ENCODE measurements around the gene KRT20. TPM values are rescaled to one million over a fixed set of nuclear protein-coding genes. Genes with fewer than 3 reads are reported as not detected.
A peak's percentile ranks its signal among the peaks of the same experiment; 100 is the strongest.

Gene KRT20
- total and polyA plus RNA-seq, 8 donors, result 3.9 to 370 (median 86.5) TPM; not detected in 2

GRCh38 chr17:40857535-40857934 lies 27.5 kb downstream of the KRT20 start:
- Histone ChIP-seq H3K36me3 (no peaks in the 10 kb centered on the region), H3K27me3 (no peaks in the 10 kb centered on the region), H3K9me3 (no peaks in the 10 kb centered on the region), H3K4me1 (no peaks in the 10 kb centered on the region), H3K27ac (no peak overlapping the region), H3K4me3 (no peak overlapping the region)
- WGBS, 5 donors, result 72 to 88% (median 77%) methylated on average over 5 of the region's 5 CpGs
- intact Hi-C loops (cut with DNase I; ENCODE audit: low total_unique reads), result no loop called here
- TF ChIP-seq POLR2AphosphoS5 (IDR thresholded peaks at IDR 0.05) (no peak), CTCF (IDR thresholded peaks at IDR 0.05) (no peak), POLR2A (IDR thresholded peaks at IDR 0.05) (no peak), EP300 (IDR thresholded peaks at IDR 0.05) (no peak)
- DNase-seq, result peak in 1 of 2 donors; percentile 23

- peak in 1 of 2 donors; percentile 9 for DNase-seq
- H3K36me3 ChIP-seq, result no peaks in the 10 kb centered on the region
- H3K27ac ChIP-seq, result no peak overlapping the region
- no peaks in the 10 kb centered on the region for H3K4me1 ChIP-seq
- H3K27me3 ChIP-seq, result peaks cover 0 to 10% (median 0%) of the 10 kb centered on the region in 3 donors
- no peak overlapping the region for H3K4me3 ChIP-seq
- 33 to 52% (median 37%) methylated on average over 6 of the region's 6 CpGs for WGBS, 5 donors
- no peaks in the 10 kb centered on the region for H3K9me3 ChIP-seq
- intact Hi-C loops (cut with DNase I; ENCODE audit: low total_unique reads), result no loop called here
- TF ChIP-seq EP300 (IDR thresholded peaks at IDR 0.05) (no peak), POLR2AphosphoS5 (IDR thresholded peaks at IDR 0.05) (peak in 1 of 3 donors; percentile 26)
These were observed 30.7 kb downstream of the KRT20 start for GRCh38 chr17:40854175-40854814.

- 63 to 73% (median 65%) methylated on average over 1 of the region's 1 CpG for WGBS, 5 donors
- Histone ChIP-seq H3K27me3 (peaks cover 0 to 14% (median 0%) of the 10 kb centered on the region in 3 donors), H3K4me1 (no peaks in the 10 kb centered on the region), H3K4me3 (no peak overlapping the region), H3K36me3 (no peaks in the 10 kb centered on the region), H3K27ac (no peak overlapping the region), H3K9me3 (no peaks in the 10 kb centered on the region)
- no peak for DNase-seq
- TF ChIP-seq POLR2A (IDR thresholded peaks at IDR 0.05) (no peak), EP300 (IDR thresholded peaks at IDR 0.05) (no peak), CTCF (IDR thresholded peaks at IDR 0.05) (no peak), POLR2AphosphoS5 (IDR thresholded peaks at IDR 0.05) (no peak)
- intact Hi-C loops (cut with DNase I; ENCODE audit: low total_unique reads), result no loop called here
These were observed 32.7 kb downstream of the KRT20 start for GRCh38 chr17:40852364-40852763.

DNA sequence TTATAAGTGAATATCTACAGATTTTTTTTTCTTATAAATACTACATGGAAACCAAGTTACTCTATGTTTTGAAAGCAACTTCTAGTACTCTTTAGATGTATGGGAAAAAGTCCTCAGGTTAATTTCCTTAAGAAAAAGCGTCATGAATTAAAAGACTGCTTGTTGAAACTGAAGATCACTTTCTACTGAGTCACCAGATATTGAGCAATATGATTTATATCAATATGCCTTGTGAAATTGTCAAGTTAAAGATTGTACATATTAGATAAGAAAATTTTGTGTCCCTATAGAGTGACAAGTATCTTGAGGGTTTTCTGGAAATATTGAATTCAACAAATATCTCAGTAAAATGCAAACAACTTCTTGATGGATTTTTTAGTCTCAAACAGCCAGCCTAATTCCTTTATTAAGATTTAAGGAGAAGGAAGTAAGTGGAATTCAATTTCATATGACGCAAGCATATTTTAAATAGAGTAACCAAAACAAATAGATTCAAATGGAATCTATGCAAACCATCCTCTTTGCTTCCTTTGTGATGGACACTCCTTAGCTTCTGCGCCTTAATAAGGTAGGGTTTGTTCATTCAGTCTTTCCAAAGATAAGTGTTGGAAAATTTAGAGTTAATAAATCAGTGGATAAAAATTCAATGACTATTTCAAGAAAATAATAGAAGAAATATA lies 34.6 kb downstream of the KRT20 start:
- TF ChIP-seq POLR2A (IDR thresholded peaks at IDR 0.05), result no peak
- no peak for TF ChIP-seq CTCF (IDR thresholded peaks at IDR 0.05)
- H3K4me3 ChIP-seq, result no peak overlapping the region
- no peaks in the 10 kb centered on the region for H3K9me3 ChIP-seq
- no peaks in the 10 kb centered on the region for H3K4me1 ChIP-seq
- H3K27ac ChIP-seq, result no peak overlapping the region
- WGBS, 5 donors, result 86 to 91% (median 89%) methylated on average over 3 of the region's 3 CpGs
- intact Hi-C loops (cut with DNase I; ENCODE audit: low total_unique reads), result no loop called here
- H3K27me3 ChIP-seq, result peaks cover 0 to 21% (median 0%) of the 10 kb centered on the region in 3 donors
- no peak for DNase-seq
- H3K36me3 ChIP-seq, result no peaks in the 10 kb centered on the region

DNA sequence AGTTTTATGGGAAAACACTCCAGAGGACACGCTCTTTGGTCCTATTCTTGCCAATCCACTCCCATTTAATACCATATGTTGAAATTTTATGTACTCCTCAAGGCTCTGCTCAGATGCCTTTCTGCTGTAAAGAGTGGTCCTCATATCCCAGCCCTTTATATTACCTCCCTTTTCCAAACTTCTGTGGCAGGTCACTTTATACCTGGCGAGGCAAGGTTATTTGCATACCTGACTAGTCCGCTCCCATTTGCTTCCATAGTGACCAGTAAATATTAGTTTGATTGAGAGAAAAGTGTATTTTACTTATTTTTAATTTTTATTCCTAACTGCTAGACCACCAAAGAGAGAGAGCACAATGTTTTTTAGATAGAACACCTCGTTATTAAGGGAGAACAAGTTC lies 35.3 kb downstream of the KRT20 start:
- Histone ChIP-seq H3K9me3 (no peaks in the 10 kb centered on the region), H3K27me3 (peaks cover 0 to 21% (median 0%) of the 10 kb centered on the region in 3 donors), H3K4me1 (no peaks in the 10 kb centered on the region), H3K36me3 (no peaks in the 10 kb centered on the region), H3K27ac (no peak overlapping the region), H3K4me3 (no peak overlapping the region)
- 85 to 89% (median 86%) methylated on average over 4 of the region's 4 CpGs for WGBS, 5 donors
- no peak for TF ChIP-seq CTCF (IDR thresholded peaks at IDR 0.05)
- TF ChIP-seq POLR2AphosphoS5 (IDR thresholded peaks at IDR 0.05), result no peak
- no peak for TF ChIP-seq POLR2A (IDR thresholded peaks at IDR 0.05)
- no peak for TF ChIP-seq EP300 (IDR thresholded peaks at IDR 0.05)
- no peak for DNase-seq
- intact Hi-C loops (cut with DNase I; ENCODE audit: low total_unique reads), result no loop called here

Data from stomach (tissue), 9 donors.